ENCODE data around the gene C10orf71.

Gene C10orf71

GRCh38 chr10:49338604-49339003 is 39.6 kb downstream of the C10orf71 start:
- DNase-seq = no peak

- no peak for DNase-seq
Measured at GRCh38 chr10:49344840-49345239, 45.9 kb downstream of the C10orf71 start.

- no peak for DNase-seq
Measured at GRCh38 chr10:49347342-49347741, 48.4 kb downstream of the C10orf71 start.

DNA sequence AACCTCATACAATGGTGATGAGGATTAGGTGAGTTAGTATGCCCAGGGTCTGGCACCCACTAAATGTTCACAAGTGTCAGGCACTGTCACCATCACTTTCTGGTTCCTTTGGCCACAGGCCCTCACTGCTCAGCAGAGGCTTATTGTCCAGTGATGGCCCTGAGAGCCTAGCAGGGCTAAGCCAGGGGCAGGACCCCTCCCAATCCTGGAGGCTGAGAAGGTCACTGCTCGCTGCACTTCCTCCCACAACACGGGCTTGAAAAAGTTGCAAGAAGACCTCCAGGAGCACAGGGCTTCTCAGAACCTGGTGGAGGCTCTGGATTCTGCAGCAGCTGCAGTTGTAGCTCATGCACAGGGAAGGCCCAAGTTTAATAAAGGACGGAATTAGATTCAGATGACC is 48.9 kb downstream of the C10orf71 start:
- DNase-seq = no peak

DNA sequence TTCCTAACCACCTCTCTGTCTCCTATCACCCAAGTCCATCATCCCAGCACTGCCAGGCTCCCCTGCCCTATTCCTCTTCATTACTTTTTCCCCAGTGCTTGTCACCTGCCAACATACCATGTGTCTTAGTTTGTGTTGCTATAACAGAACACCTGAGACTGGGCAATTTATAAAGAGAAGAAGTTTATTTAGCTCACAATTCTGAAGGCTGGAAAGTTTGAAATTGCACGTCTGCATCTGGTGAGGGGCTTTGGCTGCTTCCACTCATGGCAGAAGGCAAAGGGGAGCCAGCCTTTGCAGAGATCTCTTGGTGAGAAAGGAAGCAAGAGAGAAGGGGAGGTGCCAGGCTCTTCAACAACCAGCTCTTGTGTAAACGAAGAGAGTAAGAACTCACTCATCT is 49.6 kb downstream of the C10orf71 start:
- no peak for DNase-seq

DNA sequence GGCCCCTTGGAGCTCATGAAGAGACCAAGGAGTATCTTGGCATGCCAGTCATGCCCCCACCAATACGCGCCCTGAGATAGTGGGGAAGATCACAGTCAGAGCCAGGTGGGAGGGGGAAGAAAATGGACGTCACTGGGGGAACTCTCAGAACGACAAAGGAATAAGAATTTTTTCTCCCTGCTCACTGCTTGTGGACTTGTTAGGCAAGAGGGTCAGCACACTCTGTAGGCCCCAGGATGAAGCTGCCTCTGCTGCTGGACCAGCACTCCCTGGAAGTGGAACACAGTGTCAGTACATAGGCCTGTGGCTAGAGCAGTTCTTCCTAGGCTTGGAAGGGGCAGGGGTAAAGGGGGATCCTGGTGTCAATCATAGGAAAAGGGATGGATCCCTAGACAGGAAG is 50.4 kb downstream of the C10orf71 start:
- no peak for DNase-seq

DNA sequence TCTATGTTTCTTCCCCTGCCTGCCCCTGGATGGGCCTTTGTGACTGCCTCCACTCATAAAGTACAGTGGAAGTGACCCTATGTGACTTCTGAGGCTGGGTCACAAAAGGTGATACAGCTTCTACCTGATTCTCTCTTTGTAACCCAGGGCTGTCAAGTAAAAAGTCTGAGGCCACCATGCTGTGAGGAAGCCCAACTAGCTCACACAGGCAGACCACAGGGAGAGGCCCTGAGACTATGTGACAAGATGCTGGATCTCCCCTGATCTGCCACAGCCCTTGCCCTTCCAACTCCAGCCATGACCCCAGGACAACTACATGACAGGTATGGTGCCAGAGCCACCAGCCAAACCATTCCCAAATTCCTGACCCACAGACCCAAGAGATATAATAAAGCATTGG is 51.2 kb downstream of the C10orf71 start:
- no peak for DNase-seq

GRCh38 chr10:49350846-49351532 is 52.0 kb downstream of the C10orf71 start:
- no peak for DNase-seq

DNA sequence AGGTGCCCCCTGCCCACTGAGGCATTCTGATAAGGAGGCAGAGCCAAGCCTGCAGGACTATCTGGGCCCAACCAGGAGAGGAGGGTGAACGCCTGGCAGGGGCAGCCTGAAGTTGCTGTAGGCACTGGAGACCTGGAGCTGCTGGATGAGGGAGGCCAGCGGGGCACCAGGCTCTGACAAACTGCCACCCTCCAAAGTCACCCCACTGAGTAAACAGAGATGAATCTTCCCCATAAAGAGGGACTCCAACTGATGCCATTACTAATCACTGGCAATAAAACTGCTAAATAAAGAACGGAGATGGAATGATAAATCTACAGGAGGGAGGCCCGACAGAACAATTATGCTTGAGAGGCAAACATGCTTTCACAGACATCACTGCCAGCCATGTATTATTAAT is 52.7 kb downstream of the C10orf71 start:
- DNase-seq = no peak

- no peak for DNase-seq
Measured at GRCh38 chr10:49352323-49352722, 53.4 kb downstream of the C10orf71 start.

DNA sequence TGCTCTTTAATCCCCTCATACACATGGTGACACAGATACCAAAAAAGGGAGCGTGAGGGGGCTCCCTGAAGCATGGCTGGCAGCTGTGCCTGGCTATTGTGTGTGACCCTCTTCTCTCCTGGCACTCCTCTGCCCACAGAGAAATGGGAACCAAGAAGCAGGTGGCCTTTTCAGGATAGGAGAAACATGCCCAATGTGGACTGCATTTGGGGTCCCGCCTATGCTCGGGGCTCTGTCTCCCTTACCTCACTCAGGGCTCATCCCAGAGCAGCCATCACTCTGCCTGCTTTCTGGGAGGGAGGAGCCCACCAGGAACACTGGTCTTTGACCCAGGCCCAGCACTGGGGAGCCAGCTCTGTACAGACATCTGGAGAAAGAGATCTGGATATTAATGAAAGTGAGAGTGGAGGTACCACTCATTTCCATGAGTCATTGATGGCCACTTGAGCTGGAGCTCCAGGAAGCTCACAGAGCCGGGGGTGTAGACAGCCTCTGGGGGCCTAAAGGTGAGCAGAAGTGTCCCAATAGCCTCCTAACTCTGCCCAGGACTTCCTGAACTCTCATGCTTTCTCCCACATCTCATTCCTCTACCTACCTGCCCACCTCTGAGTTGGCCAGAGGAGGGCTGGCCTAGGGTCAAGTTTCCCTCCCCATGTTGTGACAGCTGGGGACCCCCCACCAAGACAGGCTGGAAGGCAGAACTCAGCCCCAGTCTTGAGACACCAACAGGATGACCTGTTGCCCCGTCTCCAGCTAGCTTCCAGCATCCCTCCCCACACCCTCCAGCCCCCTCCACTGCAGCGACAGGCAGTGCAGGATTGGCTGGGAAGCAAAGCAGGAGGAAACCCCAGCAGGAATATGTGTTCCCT is 54.3 kb downstream of the C10orf71 start:
- DNase-seq = no peak

DNA sequence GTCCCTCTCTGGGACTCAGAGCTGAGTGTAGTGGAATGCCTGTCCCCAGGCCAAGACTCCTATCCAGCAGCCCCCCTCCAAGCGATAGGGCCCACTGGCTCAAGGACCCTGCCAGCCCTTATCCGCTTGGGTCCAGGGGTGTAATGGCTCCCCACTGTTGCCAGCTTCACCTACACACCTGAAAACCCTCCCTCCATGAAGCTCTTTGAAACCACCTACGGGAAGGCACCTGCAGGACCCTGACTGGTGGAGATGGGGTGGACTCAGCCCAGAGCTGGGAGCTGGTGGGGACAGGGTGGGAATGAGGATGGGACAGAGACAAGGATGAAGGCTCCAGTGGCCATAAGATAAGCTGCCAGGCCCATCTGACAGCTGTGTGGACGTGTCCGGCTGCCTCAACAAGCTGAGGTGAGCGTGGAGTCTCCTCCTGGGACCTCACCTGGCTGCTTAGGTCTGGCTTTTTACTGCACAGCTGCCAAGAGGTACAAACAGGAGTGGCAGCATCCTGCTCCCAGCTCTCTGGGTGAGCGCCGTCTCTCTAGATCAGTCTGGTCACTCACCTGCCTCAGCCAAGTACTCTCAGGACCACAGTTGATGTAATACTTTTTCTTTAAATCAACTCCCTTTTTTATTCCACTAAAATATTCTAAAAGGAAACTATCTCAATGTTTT is 55.1 kb downstream of the C10orf71 start:
- no peak for DNase-seq

DNA sequence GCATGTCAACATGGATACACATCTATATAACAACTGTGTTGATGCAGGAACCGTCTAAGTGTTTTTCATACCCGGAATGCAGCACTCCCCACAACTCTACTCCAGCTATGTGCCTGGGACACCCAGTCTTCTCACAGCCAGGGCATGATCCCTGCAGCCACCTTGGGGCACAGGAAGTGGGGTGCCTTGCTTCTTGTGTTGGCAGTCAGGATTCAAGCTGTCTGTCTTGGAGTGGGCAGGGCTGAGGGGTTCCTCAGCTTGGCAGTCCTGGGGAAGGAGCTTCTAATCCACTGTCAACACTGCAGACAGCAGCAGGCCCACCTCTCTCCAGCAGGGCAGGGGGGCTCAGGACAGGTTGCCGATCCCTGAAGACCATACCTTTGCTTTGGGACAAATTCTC is 55.6 kb downstream of the C10orf71 start:
- DNase-seq = no peak

DNA sequence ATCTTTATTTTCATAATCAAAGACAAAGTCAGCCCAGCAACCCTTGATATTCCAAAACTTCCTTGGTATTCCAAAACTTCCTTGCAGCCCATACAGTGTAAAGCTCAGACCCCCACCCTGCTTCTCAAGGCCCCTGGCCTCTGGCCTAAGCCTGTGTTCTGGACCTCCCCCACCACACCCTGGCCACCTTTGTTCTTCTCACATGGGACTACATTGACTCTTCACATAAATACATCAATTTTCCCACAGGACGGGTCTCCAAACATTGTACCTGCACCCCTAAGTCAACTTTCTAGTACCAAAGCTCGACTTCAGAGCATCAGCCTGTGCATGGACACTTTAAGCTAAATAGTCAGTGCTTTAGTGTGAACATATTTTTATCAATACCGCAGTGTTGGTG is 56.3 kb downstream of the C10orf71 start:
- DNase-seq = no peak

DNA sequence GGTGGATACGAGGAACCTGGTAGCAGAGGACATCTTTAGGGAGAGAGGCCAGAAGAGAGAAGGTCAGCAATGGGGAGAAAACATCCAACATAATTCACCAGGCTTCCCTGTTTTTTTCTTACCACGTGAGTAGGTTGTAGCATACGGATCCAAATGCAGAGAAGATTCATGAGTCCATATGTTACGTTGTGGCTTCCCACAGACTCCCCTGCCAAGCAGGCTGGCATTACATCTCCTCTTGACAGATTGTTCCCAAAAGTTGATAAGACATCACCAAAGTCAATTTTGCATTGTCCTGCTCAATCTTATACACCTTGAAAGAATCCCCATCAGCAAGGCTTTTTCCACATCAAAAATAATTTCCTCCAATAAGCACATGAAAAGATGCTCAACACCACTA is 57.2 kb downstream of the C10orf71 start:
- DNase-seq = no peak

DNA sequence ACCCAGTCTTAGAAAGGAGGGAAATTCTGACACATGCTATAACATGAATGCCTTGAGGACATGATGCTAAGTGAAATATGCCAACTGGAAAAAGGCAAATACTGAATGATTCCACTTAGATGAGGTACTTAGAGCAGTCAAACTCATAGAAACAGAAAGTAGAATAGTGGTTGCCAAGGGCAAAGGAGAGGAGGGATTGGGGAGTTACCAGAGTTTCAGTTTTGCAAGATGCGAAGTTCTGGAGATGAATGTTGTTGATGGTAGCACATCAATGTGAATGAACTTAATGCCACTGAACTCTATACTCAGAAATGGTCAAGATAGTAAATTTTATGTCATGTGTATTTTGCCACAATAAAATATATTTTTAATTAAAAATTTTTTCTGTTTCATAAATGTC is 58.0 kb downstream of the C10orf71 start:
- DNase-seq = no peak

GRCh38 chr10:49357910-49358309 is 58.9 kb downstream of the C10orf71 start:
- DNase-seq = no peak

DNA sequence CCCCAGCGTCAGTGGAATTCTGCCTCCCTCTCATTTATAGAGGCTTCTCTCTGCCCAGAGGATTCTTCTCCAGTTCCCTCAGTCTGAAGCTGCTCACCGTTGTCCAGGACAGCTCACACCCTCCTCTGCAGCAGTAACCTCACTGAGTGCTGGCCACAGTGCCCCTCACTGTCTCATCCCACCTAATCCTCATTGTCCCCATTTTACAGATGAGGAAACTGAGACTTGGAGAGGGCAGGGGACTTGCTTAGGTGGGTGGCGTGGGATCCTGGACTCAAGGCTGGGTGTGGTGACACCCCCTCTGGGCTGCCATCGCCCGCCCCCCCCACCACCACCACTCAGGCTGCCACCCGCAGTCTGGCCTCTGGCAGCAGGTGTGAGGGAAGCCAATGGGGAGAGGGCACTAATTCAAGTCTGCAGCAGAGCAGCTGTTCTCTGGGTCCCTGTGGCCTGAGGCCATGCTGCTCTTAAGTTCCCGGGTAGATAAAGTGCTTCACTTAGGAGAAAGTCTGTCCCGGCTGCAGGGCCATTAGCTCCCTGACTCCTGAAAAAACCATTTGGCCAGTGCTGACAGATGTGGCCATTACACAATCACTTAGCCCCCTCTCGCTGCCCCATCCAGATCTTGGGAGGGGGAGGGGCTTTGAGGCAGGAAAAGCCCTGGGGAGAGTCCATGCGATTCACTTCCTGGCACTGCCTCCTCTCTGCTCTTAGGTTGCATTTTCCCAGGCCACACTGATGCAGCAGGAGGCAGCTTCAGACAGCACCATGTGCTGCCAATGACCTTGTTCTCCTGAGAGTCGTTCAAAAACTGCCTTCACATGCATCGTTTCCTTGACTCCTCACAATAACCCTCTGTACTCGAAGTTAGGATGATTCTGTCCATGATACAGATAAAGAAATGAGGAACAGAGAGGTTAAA is 60.6 kb downstream of the C10orf71 start:
- DNase-seq = no peak

DNA sequence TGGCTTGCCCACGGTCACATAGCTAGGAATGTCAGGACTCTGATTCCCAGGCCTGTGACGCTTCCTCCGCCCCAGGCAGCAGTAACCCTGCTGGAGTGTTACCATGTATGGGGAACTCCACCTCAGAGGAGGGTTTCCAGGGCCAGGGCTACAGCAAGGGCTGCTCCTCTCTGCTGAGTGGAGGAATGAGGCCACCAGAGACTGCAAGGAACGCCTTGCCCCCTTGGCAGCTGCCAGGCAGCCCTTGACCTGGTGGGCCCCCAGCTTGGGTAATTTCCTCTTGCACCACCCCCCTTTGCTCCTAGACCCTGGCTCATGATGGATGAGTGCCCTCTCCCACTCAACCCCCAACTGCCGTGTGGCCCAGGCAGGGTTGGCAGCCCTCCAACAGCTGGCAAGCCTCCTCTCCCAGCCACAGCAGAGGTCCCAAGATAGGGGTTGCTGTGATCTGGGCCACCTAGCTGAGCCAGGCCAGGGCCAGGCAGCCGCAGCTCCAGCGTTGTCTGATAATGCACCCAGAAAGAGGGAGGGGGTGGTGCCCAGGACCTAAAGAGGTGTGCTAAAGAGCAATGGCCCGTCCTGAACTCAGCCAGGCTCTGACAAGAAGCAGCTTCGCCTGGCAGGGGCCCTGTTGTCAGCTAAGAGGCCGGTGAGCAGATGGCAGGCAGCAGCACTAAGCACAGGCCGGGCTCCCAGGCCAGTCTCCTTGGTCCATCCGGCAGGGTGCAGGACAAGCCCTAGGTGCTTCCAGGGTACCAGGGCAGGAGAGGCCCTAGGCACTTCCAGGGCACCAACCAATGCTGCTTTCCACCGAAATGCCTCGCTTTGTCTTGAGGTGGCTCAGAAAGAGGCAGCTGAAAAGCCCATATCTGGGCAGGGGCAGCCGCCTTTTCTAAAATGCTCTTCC is 61.6 kb downstream of the C10orf71 start:
- no peak for DNase-seq

DNA sequence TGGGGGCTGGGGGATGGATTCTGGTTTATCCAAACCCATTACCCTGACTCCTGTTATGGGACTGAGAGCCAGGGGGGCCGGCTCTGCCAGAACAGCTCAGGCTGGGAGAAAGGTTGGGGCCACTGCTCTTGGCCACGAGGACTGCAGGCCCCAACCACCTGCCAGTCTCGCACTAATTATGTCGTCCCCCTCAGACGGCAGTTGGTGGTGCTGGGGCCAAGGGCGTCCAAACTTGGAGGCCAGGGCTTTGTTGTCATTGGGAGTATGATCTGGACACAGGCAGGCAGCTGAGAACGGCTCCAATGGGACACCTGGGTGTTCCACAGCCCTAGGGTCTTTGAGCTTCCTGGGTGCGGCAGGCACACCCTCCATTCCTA is 62.2 kb downstream of the C10orf71 start:
- DNase-seq = no peak

DNA sequence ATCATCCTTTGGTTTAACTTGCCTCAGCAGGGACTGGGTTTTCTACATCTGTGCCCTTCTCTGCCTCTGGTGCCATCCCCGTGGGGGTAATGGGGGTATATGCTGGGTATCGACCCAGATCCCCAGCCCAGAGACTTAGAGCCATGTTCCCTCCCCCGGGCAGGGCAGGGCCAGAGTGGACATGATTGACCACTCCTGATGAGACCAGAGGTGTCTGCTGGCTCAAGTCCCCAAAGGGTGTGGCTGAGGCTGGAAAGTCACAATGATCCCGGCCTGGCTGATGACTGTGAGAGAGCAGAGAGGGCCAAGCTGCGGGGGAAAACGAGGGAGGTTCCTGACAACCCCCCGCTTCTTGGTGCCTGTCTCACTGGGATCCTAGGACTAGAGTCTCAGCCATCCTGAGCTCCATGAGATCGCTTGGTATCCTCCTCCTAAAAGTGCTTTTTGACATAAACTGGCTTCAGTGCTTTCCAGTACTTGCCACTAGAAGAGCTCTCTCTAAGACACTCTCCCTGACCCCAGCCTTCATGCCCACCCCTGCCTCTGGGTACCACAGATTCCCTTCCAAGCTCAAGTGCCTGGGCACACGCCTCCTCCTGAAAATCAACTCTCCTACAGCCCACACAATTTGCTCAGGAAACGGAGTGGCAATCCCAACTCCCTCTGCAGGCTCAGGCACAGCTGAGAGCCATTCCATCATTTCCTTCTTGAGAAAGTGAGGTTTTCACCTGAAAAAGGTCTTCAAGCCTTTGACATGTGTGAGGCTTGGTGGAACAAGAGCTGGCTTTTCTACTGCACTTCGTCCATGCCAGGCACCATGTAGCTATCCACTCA is 63.0 kb downstream of the C10orf71 start:
- no peak for DNase-seq

Data from activated naive CD4-positive, alpha-beta T cell treated with Interleukin-2 at 50 U/mL for 16 hours (primary cell).